Measurements from ENCODE around the gene DGKD. TPM values are rescaled to one million over a fixed set of nuclear protein-coding genes. Genes with fewer than 3 reads are reported as not detected.

The DGKD gene
- total RNA-seq, 1 experiment from 2014 or later, result 13.0 TPM

DNA sequence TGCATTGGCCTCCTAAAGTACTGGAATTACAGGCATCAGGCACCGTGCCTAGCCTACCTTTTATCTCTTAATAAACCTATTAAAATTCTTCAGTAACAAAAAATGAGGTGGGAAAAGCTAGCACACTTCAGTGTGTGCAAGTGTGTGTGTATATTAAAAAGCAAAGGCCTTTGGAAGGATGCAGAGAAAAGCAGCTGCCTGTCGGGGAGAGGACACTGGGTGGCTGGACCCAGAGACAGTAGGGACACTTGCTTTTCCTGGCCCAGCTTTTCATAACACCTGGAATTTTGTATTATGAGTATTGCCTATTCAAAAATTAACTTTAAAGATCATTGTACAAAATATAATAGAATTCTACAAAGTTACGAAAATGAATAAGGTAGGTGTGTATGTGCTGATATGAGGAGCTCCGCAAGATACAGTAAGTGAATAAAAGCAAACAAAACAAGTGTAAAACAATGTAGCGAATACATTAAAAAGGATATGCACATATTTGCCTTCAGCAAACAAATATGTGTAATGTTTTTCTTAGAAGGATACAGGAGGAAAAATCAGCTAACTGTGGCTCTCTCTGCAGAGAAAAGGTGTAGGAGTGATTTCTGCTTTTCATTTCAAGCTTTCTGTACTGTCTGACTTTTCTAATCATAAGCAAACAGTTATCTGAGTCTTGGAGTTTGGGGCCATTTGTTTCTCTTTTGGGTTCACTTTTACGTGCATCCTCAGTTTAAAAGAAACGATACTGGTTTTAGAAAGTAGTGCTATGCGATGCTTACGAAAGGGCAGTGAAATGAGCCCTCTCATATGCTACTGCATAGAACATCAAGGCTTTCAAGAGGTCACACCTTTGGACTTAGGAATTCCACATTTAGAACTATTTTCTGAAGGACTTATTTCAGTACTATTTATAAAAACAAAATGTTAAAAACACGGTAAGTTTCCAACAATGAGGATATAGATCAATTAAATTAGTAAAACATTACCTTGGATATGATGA lies 141.5 kb downstream of the DGKD start:
- DNase-seq (ENCODE audit: low read depth), result no peak

DNA sequence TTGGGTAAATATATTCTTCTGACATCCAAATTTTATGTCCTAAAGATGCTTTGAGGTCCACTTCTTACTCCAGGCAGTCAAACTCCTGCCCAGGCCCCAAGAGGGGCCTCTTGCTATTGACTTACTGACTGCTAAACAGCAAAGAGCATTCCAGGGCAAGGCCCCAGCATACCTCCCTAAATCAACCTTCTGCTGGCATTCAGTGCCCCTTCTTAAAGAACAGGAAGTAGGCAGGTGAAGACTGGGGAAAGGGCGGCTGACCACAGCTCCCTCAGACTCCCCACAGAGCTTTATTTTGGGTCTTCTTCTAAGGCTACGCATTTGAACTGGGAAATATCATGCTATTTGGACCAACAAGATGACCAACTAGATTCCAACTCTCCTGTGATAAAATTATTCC lies 143.4 kb downstream of the DGKD start:
- DNase-seq (ENCODE audit: low read depth), result no peak

DNA sequence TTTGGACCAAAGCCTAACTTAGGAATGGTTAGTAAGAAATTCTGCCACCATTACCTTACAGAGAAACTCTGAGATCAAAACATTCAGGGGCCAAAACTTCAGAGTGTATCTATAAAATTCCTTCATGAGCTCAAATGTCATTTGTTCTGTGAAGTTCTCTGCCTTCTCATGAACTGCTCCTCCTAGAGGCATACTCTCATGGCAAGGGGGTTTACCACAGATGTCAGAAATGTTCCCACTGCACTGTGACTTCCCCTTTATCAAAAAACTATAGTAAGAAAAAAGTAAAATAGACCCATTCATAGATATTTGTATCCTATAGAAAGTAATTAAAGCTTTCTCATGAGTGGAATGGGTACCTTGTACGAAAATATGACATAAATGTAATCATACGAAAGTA lies 143.8 kb downstream of the DGKD start:
- DNase-seq (ENCODE audit: low read depth), result no peak

DNA sequence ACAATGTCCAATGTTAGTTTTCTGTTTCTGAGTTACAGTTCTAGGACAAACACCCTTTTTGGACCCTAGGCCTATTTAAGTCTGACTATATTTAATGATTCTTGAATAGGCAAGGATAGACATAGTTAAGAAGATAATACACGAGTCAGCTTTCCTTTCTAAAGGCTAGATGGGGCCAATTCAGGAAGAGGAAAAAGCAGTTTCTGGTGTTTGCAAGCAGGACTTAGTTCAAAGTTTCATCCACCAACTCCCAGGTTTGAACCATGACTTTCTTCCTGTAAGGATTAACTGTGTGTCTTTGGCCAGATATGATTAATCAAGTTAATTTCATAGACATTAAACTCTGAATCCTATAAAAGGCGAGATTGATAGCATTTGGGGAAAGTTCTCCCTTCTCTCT lies 145.6 kb downstream of the DGKD start:
- DNase-seq (ENCODE audit: low read depth), result no peak

DNA sequence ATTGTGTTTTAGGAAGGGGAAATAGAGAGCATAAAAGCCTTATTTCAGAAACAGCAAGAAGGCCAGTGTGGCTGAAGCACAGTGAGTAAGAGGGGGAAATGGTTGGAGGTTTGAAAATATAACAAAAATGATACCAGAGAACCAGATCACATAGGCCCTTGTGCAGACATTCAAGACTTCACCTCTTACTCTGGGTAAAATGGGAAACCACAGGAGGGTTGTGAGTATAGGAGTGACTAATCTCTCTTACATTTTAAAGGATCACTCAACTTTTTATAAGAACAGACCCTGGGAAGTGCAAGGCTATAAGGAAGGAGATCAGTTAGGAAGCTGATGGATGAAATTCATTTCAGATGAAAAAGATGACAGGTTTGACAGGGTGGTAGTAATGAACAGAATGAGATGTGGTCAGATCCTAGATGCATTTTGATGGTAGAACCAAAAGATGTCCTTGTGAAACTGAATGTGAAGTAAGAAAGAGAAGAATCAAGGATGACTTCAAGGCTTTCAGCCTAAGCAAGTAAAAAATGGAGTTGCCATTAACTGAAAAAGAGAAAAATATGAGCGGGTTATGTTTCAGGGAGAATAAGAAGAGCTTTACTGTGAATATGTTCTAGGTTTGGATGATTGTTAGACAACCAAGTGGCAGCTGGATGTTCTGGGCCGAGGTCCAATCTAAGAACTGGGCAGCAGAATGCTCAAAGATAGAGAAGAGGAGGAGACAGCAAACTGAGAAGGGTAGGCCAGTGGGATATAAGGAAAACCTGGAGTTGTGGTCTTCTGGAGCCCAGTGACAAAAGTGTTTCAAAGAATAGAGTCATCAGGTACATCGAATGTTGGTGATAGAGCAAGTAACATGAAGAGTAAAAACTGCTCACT lies 147.1 kb downstream of the DGKD start:
- DNase-seq (ENCODE audit: low read depth), result peak; percentile 79

DNA sequence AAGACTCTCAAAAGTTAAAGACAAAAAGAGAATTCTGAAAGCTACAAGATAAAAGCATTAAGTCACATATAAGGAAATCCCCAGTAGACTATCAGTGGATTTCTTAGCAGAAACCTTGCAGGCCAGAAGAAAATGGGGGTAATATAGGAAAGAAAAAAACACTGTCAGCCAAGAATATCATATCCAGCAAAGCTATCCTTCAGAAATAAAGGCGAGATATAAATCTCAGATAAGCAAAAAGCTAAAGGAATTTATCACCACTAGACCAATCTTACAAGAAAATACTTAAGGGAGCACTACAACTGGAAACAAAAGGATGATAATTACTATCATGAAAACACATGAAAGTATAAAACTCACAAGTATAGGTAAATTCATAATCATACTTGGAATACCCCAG lies 149.2 kb downstream of the DGKD start:
- no peak for DNase-seq (ENCODE audit: low read depth)

DNA sequence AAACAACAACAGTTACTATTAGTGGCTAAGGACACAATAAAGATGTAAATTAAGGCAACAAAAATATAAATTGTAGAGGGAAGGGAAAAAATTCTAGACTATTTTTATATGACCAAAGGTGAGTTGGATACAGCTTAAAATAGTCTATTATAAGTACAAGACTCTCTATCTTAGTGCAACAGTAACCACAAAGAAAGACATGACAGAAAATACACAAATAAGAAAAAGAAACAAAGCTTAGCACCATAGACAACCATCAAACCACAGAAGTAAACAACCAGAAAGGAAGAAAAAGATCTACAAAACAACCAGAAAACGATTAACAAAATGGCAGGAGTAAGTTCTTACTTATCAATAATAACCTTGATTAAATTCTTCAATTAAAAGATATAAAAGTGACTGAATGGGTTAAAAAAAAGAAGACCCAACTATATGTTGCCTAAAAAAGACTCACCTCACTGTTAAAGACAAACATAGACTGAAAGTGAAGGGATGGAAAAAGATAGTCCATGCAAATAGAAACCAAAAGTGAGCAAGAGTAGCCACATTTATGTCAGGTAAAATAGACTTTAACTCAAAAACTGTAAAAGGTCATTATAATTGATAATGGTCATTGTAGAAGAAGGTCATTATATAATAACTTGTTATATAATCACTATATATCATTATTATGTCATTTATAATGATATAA lies 149.8 kb downstream of the DGKD start:
- no peak for DNase-seq (ENCODE audit: low read depth)

DNA sequence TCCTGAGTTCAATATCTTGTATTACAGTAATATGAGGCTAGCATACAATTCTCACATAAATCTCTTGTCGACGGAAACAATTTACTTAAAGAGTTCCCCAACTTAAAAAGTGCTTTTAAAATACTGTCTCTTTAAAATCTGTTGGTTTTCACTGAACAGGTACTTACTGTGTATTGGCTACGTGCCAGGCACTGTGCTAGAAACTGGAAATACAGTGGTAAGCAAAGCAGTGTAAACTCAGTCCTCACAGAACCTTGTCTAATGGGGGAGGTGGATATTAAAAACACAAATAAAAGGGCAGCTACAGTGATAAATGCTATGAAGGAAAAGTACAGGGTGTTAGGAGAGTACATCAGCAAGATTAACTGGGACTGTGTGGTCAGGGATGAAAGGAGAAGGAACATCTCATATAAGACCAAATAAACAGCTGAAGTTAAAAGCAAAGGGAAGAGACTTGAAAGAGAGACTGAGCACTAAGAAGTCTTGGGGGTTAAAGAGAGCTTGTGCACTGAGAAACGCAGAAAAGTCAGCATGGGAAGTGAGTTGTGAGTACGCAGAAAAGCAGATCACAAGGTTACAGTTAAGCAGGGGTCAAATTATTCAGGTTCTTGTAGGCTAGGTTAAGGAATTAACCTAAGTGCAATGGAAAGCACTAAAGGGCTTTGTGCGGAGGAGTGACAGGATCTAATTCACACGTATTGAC lies 159.8 kb downstream of the DGKD start:
- no peak for DNase-seq (ENCODE audit: low read depth)

DNA sequence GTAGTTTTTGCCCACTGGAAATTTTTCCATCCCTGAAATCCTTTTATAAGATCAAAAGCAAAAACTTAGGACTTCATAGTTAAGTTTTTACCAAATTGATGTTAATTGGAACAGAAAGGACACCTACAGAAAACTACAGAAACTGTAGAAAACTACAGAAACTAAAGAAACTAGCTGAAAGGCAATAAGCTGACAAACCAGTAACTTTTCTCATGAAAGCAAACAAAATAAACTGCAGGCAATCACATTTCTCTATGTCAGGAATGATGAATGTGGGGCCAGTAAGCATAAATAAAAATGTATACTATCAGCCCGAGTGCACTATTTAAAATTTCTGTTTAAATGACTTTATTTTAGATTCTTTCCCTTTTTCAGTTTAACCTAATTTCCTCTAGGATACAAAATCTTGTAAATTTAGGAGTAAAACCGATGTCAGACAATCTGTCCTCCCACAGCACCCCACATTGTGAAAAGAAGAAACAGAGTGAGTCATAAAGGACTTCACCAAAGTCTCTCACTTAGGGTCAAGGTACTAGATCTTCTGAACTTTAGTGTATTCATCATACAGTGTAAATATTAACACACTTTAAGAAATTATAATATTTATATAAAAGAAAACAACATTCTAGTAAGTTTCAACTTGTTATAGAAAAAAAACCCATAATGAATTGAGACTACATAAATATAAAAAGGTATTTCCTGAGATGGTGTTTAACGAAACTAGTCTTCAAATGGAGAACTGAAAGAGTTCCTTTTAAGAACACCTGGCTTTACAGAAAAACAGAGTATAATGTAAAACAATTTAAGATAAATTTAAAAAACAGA lies 165.7 kb downstream of the DGKD start:
- DNase-seq (ENCODE audit: low read depth), result no peak

Other genes starting within 250 kb of the DGKD start
- gene ATG16L1, start 102.8 kb upstream of the DGKD start, total RNA-seq (2014; rRNA removed), result 34.2 and 39.8 TPM in 2 replicates
- not detected in 2 replicates for gene SAG, start 46.7 kb upstream of the DGKD start, total RNA-seq (2014; rRNA removed)
- gene USP40, start 212.3 kb downstream of the DGKD start, total RNA-seq (2014; rRNA removed), result 28.5 and 30.0 TPM in 2 replicates

Measured in LHCN-M2 (cell line).